Measurements from ENCODE around the gene JUP.

GRCh38 chr17:41785859-41786226 lies 668 bp downstream of the JUP start:
- TF ChIP-seq POLR2A (IDR thresholded peaks at IDR 0.05; ENCODE audit: low read depth): no peak
- TF ChIP-seq, protein P1, sequence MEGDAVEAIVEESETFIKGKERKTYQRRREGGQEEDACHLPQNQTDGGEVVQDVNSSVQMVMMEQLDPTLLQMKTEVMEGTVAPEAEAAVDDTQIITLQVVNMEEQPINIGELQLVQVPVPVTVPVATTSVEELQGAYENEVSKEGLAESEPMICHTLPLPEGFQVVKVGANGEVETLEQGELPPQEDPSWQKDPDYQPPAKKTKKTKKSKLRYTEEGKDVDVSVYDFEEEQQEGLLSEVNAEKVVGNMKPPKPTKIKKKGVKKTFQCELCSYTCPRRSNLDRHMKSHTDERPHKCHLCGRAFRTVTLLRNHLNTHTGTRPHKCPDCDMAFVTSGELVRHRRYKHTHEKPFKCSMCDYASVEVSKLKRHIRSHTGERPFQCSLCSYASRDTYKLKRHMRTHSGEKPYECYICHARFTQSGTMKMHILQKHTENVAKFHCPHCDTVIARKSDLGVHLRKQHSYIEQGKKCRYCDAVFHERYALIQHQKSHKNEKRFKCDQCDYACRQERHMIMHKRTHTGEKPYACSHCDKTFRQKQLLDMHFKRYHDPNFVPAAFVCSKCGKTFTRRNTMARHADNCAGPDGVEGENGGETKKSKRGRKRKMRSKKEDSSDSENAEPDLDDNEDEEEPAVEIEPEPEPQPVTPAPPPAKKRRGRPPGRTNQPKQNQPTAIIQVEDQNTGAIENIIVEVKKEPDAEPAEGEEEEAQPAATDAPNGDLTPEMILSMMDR (IDR thresholded peaks at IDR 0.05): no peak
- TF ChIP-seq POLR2AphosphoS5 (IDR thresholded peaks at IDR 0.05): no peak
